HL-60 (cell line): ENCODE data around the gene UTP3.

Source experiments
- CTCF ChIP-seq: IDR thresholded peaks from one replicate; pipeline ENCODE4 v1.5.1; 2011; ENCODE audit warnings: low read length, control low read depth, inconsistent platforms; ENCODE audit not compliant: insufficient read depth
- POLR2AphosphoS5 ChIP-seq: IDR thresholded peaks from 2 replicates; pipeline ENCODE4 v1.6.1; 2012; ENCODE audit warnings: low read depth

- no peak for TF ChIP-seq CTCF
- TF ChIP-seq POLR2AphosphoS5 = no peak
Measured at GRCh38 chr4:70658418-70658817, 29.9 kb upstream of the UTP3 start.
